ENCODE results near the gene KCND3. TPM values are rescaled to one million over a fixed set of nuclear protein-coding genes. Genes with fewer than 3 reads are reported as not detected.

Gene KCND3
- total and polyA plus RNA-seq, 2 donors (not counting 3 experiments of a cell fraction or from before 2014, with no cell fraction given), result 0.03 TPM; not detected in 1

GRCh38 chr1:111831153-111831552 lies 158.3 kb downstream of the KCND3 start:
- POLR2A ChIA-PET, result no interaction called here

More at GRCh38 chr1:111831153-111831552, 158.3 kb downstream of the KCND3 start:
- CTCF ChIA-PET, result no interaction called here
- Histone ChIP-seq H2AFZ (ENCODE audit: low read depth, low read length) (no peak overlapping the region), H3K4me2 (ENCODE audit: insufficient read depth, low read length) (no peak overlapping the region), H3K27ac (ENCODE audit: insufficient read depth, low read depth, low read length) (no peak overlapping the region), H3K4me1 (ENCODE audit: control insufficient read depth, extremely low read depth, insufficient read depth, low read length) (no peaks in the 10 kb centered on the region), H4K20me1 (replicated peaks; ENCODE audit: control insufficient read depth, extremely low read depth, insufficient read depth, low read length) (no peaks in the 10 kb centered on the region), H3K36me3 (ENCODE audit: control insufficient read depth in 2 of 2, extremely low read depth in 1 of 2, insufficient read depth in 2 of 2, low read length in 2 of 2) (no peaks in the 10 kb centered on the region), H3K27me3 (ENCODE audit: control insufficient read depth in 2 of 2, insufficient read depth in 2 of 2, low read length in 2 of 2) (no peaks in the 10 kb centered on the region), H3K9me3 (replicated peaks; ENCODE audit: control insufficient read depth, insufficient read depth, low read length) (no peaks in the 10 kb centered on the region), H3K9ac (replicated peaks; ENCODE audit: extremely low read depth, insufficient read depth, low read length) (no peak overlapping the region), H3K4me3 (replicated peaks in 1 of 3; ENCODE audit: insufficient read depth in 1 of 3, low read depth in 1 of 3, low read length in 3 of 3) (no peak overlapping the region), H3K9me1 (replicated peaks; ENCODE audit: control insufficient read depth, extremely low read depth, insufficient read depth, low read length) (no peaks in the 10 kb centered on the region), H3K79me2 (ENCODE audit: control insufficient read depth, insufficient read depth, low read length) (no peaks in the 10 kb centered on the region)
- intact Hi-C loops (cut with micrococcal nuclease), result no loop called here
- DNase-seq (ENCODE audit: low read depth, low spot score) (no peak), FAIRE-seq (no peak)
- no peak for TF ChIP-seq MYC (IDR thresholded peaks at IDR 0.05; ENCODE audit: low read depth, low read length)
- no peak for TF ChIP-seq JUN (IDR thresholded peaks at IDR 0.05; ENCODE audit: borderline replicate concordance, insufficient read depth, insufficient read length, low read depth)
- no peak for TF ChIP-seq FOS (IDR thresholded peaks at IDR 0.05; ENCODE audit: borderline replicate concordance, insufficient read depth, low read length)
- no peak for TF ChIP-seq POLR2A (IDR thresholded peaks at IDR 0.05; ENCODE audit: low read depth, low read length)
- no peak for TF ChIP-seq GATA2 (IDR thresholded peaks at IDR 0.05; ENCODE audit: insufficient read depth, insufficient read length, low read depth, low read length)
- TF ChIP-seq EZH2 (IDR thresholded peaks at IDR 0.05; ENCODE audit: borderline replicate concordance, low read depth, low read length, severe bottlenecking), result no peak
- no peak for TF ChIP-seq CTCF (IDR thresholded peaks at IDR 0.05; ENCODE audit: extremely low read depth in 1 of 2, insufficient read depth in 1 of 2, low read depth in 1 of 2, low read length in 2 of 2)
- TF ChIP-seq, protein P1, sequence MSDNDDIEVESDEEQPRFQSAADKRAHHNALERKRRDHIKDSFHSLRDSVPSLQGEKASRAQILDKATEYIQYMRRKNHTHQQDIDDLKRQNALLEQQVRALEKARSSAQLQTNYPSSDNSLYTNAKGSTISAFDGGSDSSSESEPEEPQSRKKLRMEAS (IDR thresholded peaks at IDR 0.05; ENCODE audit: insufficient read depth, insufficient read length), result no peak
- no peak for TF ChIP-seq POLR2AphosphoS5 (IDR thresholded peaks at IDR 0.05; ENCODE audit: insufficient read depth, low read depth, low read length)
- no TSS peak for BruUV-seq (replicated peaks)
- dilution Hi-C loops (cut with MboI; ENCODE audit: extremely low pct_ligation_motif_present, low sequenced_read_pairs), result no loop called here

All from endothelial cell of umbilical vein (primary cell).